Ishikawa (cell line): ENCODE data around the gene NBPF3.

ENCODE experiments used
- CEBPB ChIP-seq: IDR thresholded peaks from 2 replicates; pipeline ENCODE4 v1.6.1; 2012
- CREB1 ChIP-seq: IDR thresholded peaks from 2 replicates; pipeline ENCODE4 v1.6.1; 2012; ENCODE audit warnings: low read depth
- EGR1 ChIP-seq: IDR thresholded peaks from 2 replicates; pipeline ENCODE4 v1.6.1; 2012
- EP300 ChIP-seq: IDR thresholded peaks from 2 replicates; pipeline ENCODE4 v1.6.1; 2012; ENCODE audit warnings: borderline replicate concordance
- FOXM1 ChIP-seq: IDR thresholded peaks from 2 replicates; pipeline ENCODE4 v1.6.1; 2012; ENCODE audit warnings: low read depth, borderline replicate concordance
- MAX ChIP-seq: IDR thresholded peaks from 2 replicates; pipeline ENCODE4 v1.6.1; 2012
- NFIC ChIP-seq: IDR thresholded peaks from 2 replicates; pipeline ENCODE4 v1.6.1; 2012
- RAD21 ChIP-seq: IDR thresholded peaks from 2 replicates; pipeline ENCODE4 v1.6.1; 2012; ENCODE audit warnings: low read depth
- TAF1 ChIP-seq: IDR thresholded peaks from 2 replicates; pipeline ENCODE4 v1.6.1; 2012; ENCODE audit warnings: low read depth, mild to moderate bottlenecking
- TCF12 ChIP-seq: IDR thresholded peaks from 2 replicates; pipeline ENCODE4 v1.6.1; 2012; ENCODE audit warnings: low read depth
- TEAD4 ChIP-seq: IDR thresholded peaks from 2 replicates; pipeline ENCODE4 v1.6.1; 2012
- YY1 ChIP-seq: IDR thresholded peaks from 2 replicates; pipeline ENCODE4 v1.6.1; 2012; ENCODE audit warnings: low read depth
- ZBTB7A ChIP-seq: IDR thresholded peaks from 2 replicates; pipeline ENCODE4 v1.6.1; 2012; ENCODE audit warnings: low read depth
- TF ChIP-seq, protein P1 (sequence below): IDR thresholded peaks from 2 replicates; pipeline ENCODE4 v1.6.1; 2012
- TF ChIP-seq, protein P2 (sequence below): IDR thresholded peaks from 2 replicates; pipeline ENCODE4 v1.6.1; 2012; ENCODE audit warnings: low read depth, mild to moderate bottlenecking

The NBPF3 gene

DNA sequence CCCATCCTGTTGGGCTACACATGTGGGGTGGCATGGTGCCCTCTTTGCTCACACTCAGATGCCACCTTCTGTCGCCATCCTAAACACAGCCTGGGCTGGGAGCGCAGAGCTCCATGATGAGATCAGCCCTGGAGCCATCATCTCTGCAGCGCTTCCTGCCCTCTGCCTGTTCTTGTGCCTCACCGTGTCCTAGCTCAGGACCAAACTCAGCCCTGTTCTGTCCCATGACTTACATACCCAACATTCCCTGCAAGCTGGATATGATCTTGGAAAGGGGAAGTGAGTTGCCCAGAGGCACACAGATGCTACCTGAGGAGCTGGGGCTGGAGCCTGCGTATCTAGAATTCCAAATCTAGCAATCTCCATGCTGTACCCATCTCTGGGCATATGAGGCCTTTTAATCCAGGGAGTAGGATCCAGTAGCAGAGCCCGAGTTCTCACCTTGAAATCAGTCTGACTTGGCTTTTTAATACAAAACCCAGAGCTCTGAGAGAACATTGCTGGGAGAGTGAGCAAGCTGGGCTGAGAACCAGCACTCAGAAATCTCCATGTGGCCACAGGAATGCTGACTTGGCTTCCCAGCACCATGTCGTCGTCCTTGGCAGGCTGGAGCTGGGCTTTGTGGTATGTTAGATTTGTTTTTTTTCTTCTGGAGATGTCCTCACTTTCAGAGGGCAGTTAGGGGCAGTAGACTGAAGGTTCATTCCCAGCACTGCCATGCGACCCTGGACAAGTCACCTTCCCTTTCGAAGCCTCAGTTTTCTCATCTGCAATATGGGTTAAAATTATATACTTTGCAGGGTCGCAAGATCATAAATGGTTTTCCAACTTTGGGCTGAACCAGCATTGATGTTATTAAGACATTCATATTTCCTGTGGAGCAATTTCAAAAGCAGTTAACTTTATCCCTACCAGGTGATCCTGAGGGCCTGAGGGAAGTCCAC lies 71.9 kb downstream of the NBPF3 start:
- TF ChIP-seq EGR1: no peak
- TF ChIP-seq TEAD4: no peak
- no peak for TF ChIP-seq EP300
- no peak for TF ChIP-seq RAD21
- TF ChIP-seq, protein P1, sequence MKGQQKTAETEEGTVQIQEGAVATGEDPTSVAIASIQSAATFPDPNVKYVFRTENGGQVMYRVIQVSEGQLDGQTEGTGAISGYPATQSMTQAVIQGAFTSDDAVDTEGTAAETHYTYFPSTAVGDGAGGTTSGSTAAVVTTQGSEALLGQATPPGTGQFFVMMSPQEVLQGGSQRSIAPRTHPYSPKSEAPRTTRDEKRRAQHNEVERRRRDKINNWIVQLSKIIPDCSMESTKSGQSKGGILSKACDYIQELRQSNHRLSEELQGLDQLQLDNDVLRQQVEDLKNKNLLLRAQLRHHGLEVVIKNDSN: no peak
- no peak for TF ChIP-seq CEBPB
- TF ChIP-seq YY1: no peak
- TF ChIP-seq ZBTB7A: no peak
- TF ChIP-seq CREB1: no peak
- no peak for TF ChIP-seq TCF12
- no peak for TF ChIP-seq TAF1
- TF ChIP-seq, protein P2, sequence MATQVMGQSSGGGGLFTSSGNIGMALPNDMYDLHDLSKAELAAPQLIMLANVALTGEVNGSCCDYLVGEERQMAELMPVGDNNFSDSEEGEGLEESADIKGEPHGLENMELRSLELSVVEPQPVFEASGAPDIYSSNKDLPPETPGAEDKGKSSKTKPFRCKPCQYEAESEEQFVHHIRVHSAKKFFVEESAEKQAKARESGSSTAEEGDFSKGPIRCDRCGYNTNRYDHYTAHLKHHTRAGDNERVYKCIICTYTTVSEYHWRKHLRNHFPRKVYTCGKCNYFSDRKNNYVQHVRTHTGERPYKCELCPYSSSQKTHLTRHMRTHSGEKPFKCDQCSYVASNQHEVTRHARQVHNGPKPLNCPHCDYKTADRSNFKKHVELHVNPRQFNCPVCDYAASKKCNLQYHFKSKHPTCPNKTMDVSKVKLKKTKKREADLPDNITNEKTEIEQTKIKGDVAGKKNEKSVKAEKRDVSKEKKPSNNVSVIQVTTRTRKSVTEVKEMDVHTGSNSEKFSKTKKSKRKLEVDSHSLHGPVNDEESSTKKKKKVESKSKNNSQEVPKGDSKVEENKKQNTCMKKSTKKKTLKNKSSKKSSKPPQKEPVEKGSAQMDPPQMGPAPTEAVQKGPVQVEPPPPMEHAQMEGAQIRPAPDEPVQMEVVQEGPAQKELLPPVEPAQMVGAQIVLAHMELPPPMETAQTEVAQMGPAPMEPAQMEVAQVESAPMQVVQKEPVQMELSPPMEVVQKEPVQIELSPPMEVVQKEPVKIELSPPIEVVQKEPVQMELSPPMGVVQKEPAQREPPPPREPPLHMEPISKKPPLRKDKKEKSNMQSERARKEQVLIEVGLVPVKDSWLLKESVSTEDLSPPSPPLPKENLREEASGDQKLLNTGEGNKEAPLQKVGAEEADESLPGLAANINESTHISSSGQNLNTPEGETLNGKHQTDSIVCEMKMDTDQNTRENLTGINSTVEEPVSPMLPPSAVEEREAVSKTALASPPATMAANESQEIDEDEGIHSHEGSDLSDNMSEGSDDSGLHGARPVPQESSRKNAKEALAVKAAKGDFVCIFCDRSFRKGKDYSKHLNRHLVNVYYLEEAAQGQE: no peak
- TF ChIP-seq NFIC: no peak
- TF ChIP-seq MAX: no peak
- no peak for TF ChIP-seq FOXM1

GRCh38 chr1:21514245-21514644 lies 74.3 kb downstream of the NBPF3 start:
- no peak for TF ChIP-seq TAF1
- TF ChIP-seq TCF12: no peak
- no peak for TF ChIP-seq CEBPB
- no peak for TF ChIP-seq EGR1
- no peak for TF ChIP-seq RAD21
- TF ChIP-seq CREB1: no peak
- TF ChIP-seq NFIC: no peak
- TF ChIP-seq ZBTB7A: no peak
- no peak for TF ChIP-seq EP300
- no peak for TF ChIP-seq TEAD4
- TF ChIP-seq, protein P2: no peak
- no peak for TF ChIP-seq MAX
- no peak for TF ChIP-seq YY1
- TF ChIP-seq, protein P1: no peak
- TF ChIP-seq FOXM1: no peak

GRCh38 chr1:21517161-21517589 lies 77.2 kb downstream of the NBPF3 start:
- TF ChIP-seq TCF12: no peak
- TF ChIP-seq CEBPB: peak; percentile 59

GRCh38 chr1:21517660-21518480 lies 77.9 kb downstream of the NBPF3 start:
- TF ChIP-seq EP300 (no peak), EGR1 (no peak), FOXM1 (no peak), NFIC (no peak), CEBPB (no peak), YY1 (no peak)

DNA sequence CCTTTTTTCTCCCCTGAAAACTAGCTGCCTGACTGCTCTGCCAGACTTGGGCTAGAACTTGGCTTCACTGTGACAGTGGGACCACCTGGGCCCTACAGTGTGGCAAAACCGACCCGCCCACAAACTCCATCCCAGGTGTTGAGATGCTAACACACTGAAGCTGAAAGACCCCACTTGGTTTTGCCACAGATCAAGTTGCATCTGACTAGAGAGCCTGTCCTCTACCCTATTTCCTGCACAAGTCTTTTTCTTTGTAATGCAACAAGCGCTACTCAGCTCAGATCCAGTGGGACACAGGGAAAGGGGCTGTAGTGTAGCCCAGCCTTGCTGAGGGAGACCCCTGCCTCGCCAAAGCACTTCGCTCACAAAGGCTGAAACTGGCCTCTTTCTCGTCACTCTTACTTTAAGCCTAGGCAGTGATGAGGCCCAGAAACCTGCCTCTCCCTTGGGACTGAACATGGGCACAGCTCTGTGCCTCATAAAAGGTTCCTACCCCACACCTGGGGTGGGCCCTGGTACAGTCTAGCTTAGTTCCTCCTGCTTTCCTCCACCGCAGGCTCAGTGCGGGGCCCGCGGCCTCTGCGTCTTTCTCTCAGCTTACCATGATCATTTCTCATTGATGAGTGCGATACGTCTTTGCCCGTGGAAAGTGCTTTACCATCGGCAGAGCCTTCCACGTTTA lies 79.0 kb downstream of the NBPF3 start:
- TF ChIP-seq CEBPB: no peak
